GM19397 (cell line): ENCODE data around the gene CHCHD5.
"Not testable (repeated sequence)": the region's sequence is repeated elsewhere in the genome, so short reads cannot be mapped to it uniquely, and the experiment has no call there.

Source experiments
- ATAC-seq: cut with Tn5 transposase; IDR thresholded peaks from one replicate; pipeline ENCODE4 v1.9.1; 2021; ENCODE audit warnings: mild to moderate bottlenecking, moderate library complexity; ENCODE audit not compliant: unreplicated experiment

CHCHD5 gene

GRCh38 chr2:112585873-112586464, 1.6 kb downstream of the CHCHD5 start:
- no peak for ATAC-seq

GRCh38 chr2:112588611-112589045, 4.2 kb downstream of the CHCHD5 start:
- no peak for ATAC-seq

GRCh38 chr2:112591413-112591812, 7.0 kb downstream of the CHCHD5 start:
- ATAC-seq: no peak

- no peak for ATAC-seq
These were observed 9.3 kb downstream of the CHCHD5 start for GRCh38 chr2:112593736-112594135.

GRCh38 chr2:112597537-112598322, 13.3 kb downstream of the CHCHD5 start:
- ATAC-seq: no peak

- no peak for ATAC-seq
These were observed 16.2 kb downstream of the CHCHD5 start for GRCh38 chr2:112600634-112601033.

GRCh38 chr2:112601754-112602153, 17.3 kb downstream of the CHCHD5 start:
- ATAC-seq: no peak

- ATAC-seq: no peak
These were observed 18.5 kb downstream of the CHCHD5 start for GRCh38 chr2:112602917-112603316.

- ATAC-seq: no peak
These were observed 19.3 kb downstream of the CHCHD5 start for GRCh38 chr2:112603731-112604130.

GRCh38 chr2:112604952-112605351, 20.5 kb downstream of the CHCHD5 start:
- ATAC-seq: no peak

GRCh38 chr2:112605926-112606325, 21.5 kb downstream of the CHCHD5 start:
- ATAC-seq: no peak

- ATAC-seq: no peak
These were observed 22.1 kb downstream of the CHCHD5 start for GRCh38 chr2:112606547-112606946.

GRCh38 chr2:112607680-112608438, 23.4 kb downstream of the CHCHD5 start:
- ATAC-seq: no peak

GRCh38 chr2:112609320-112609719, 24.9 kb downstream of the CHCHD5 start:
- ATAC-seq: not testable (repeated sequence)

- not testable (repeated sequence) for ATAC-seq
These were observed 27.9 kb downstream of the CHCHD5 start for GRCh38 chr2:112612283-112612682.

- no peak for ATAC-seq
These were observed 29.9 kb downstream of the CHCHD5 start for GRCh38 chr2:112614201-112614840.

GRCh38 chr2:112615051-112615450, 30.6 kb downstream of the CHCHD5 start:
- no peak for ATAC-seq

GRCh38 chr2:112615798-112616197, 31.4 kb downstream of the CHCHD5 start:
- not testable (repeated sequence) for ATAC-seq

- ATAC-seq: no peak
These were observed 34.0 kb downstream of the CHCHD5 start for GRCh38 chr2:112618383-112618782.

GRCh38 chr2:112621790-112622527, 37.5 kb downstream of the CHCHD5 start:
- no peak for ATAC-seq

- ATAC-seq: no peak
These were observed 38.1 kb downstream of the CHCHD5 start for GRCh38 chr2:112622528-112622849.
